Mucosa of stomach (tissue), 1 donor: ENCODE data around the gene RRP8.
A peak's percentile ranks its signal among the peaks of the same experiment; 100 is the strongest.

ENCODE experiments used
- H3K27me3 ChIP-seq: one replicate; pipeline ENCODE4 v1.7.0; 2013; ENCODE audit warnings: mild to moderate bottlenecking, low read length; ENCODE audit not compliant: control insufficient read depth, insufficient read depth
- H3K36me3 ChIP-seq: one replicate; pipeline ENCODE4 v1.7.0; 2013; ENCODE audit warnings: low read length; ENCODE audit not compliant: control insufficient read depth, insufficient read depth
- H3K4me1 ChIP-seq: one replicate; pipeline ENCODE4 v1.7.0; 2013; ENCODE audit warnings: mild to moderate bottlenecking, low read length; ENCODE audit not compliant: control insufficient read depth, insufficient read depth
- H3K4me3 ChIP-seq: one replicate; pipeline ENCODE4 v1.7.0; 2013; ENCODE audit warnings: low read length
- H3K9ac ChIP-seq: one replicate; pipeline ENCODE4 v1.7.0; 2013; ENCODE audit warnings: mild to moderate bottlenecking, low read length, moderate library complexity
- H3K9me3 ChIP-seq: one replicate; pipeline ENCODE4 v1.7.0; 2013; ENCODE audit warnings: mild to moderate bottlenecking, low read length, moderate library complexity; ENCODE audit not compliant: control insufficient read depth
- donor health status: Pancreatic carcinoma.

RRP8 gene

GRCh38 chr11:6603287-6604080, at the start of gene RRP8, which contains the start of gene ILK:
RRP8 (minus strand) TSS chr11:6603616; CDS start chr11:6603502, 114 bp downstream.
ILK (plus strand) TSS chr11:6603774; CDS start chr11:6604272, 498 bp downstream.
- H3K4me3 ChIP-seq, result peak within 1 kb of the TSS; percentile 98
- peaks cover 41% of the 10 kb centered on the region for H3K4me1 ChIP-seq
- H3K9ac ChIP-seq, result peak within 1 kb of the TSS; percentile 99
- no peaks in the 10 kb centered on the region for H3K27me3 ChIP-seq
- no peaks in the 10 kb centered on the region for H3K9me3 ChIP-seq
- peaks cover 21% of the 10 kb centered on the region for H3K36me3 ChIP-seq

- Histone ChIP-seq H3K4me3 (no peak overlapping the region), H3K4me1 (peaks cover 4% of the 10 kb centered on the region), H3K27me3 (peaks cover 30% of the 10 kb centered on the region)
Measured at GRCh38 chr11:6653097-6653496, 49.7 kb upstream of the RRP8 start.

GRCh38 chr11:6652182-6652581, 48.8 kb upstream of the RRP8 start:
- peaks cover 7% of the 10 kb centered on the region for H3K4me1 ChIP-seq

More at GRCh38 chr11:6653097-6653496, 49.7 kb upstream of the RRP8 start:
- no peaks in the 10 kb centered on the region for H3K36me3 ChIP-seq
- no peaks in the 10 kb centered on the region for H3K9me3 ChIP-seq
- H3K9ac ChIP-seq, result no peak overlapping the region

GRCh38 chr11:6650980-6651379, 47.6 kb upstream of the RRP8 start:
- Histone ChIP-seq H3K9me3 (no peaks in the 10 kb centered on the region), H3K4me1 (peaks cover 14% of the 10 kb centered on the region), H3K27me3 (peaks cover 19% of the 10 kb centered on the region), H3K4me3 (no peak overlapping the region), H3K9ac (no peak overlapping the region), H3K36me3 (no peaks in the 10 kb centered on the region)

More at GRCh38 chr11:6652182-6652581, 48.8 kb upstream of the RRP8 start:
- Histone ChIP-seq H3K36me3 (no peaks in the 10 kb centered on the region), H3K9ac (no peak overlapping the region), H3K4me3 (no peak overlapping the region), H3K9me3 (no peaks in the 10 kb centered on the region), H3K27me3 (peaks cover 30% of the 10 kb centered on the region)

- Histone ChIP-seq H3K27me3 (peaks cover 16% of the 10 kb centered on the region), H3K36me3 (no peaks in the 10 kb centered on the region), H3K4me3 (no peak overlapping the region), H3K9me3 (no peaks in the 10 kb centered on the region), H3K9ac (no peak overlapping the region), H3K4me1 (peaks cover 14% of the 10 kb centered on the region)
Measured at GRCh38 chr11:6650104-6650503, 46.7 kb upstream of the RRP8 start.

- Histone ChIP-seq H3K36me3 (no peaks in the 10 kb centered on the region), H3K4me1 (peaks cover 11% of the 10 kb centered on the region), H3K4me3 (no peak overlapping the region), H3K27me3 (peaks cover 3% of the 10 kb centered on the region), H3K9me3 (no peaks in the 10 kb centered on the region), H3K9ac (no peak overlapping the region)
Measured at GRCh38 chr11:6648501-6648900, 45.1 kb upstream of the RRP8 start.

GRCh38 chr11:6647836-6648235, 44.4 kb upstream of the RRP8 start:
- H3K27me3 ChIP-seq, result peaks cover 3% of the 10 kb centered on the region
- no peaks in the 10 kb centered on the region for H3K36me3 ChIP-seq
- H3K4me3 ChIP-seq, result no peak overlapping the region
- peaks cover 11% of the 10 kb centered on the region for H3K4me1 ChIP-seq
- no peaks in the 10 kb centered on the region for H3K9me3 ChIP-seq
- H3K9ac ChIP-seq, result no peak overlapping the region

- Histone ChIP-seq H3K4me3 (no peak overlapping the region), H3K27me3 (peaks cover 3% of the 10 kb centered on the region), H3K9me3 (no peaks in the 10 kb centered on the region), H3K4me1 (peaks cover 11% of the 10 kb centered on the region), H3K36me3 (no peaks in the 10 kb centered on the region), H3K9ac (peak overlapping the region; percentile 16)
Measured at GRCh38 chr11:6646918-6647679, 43.7 kb upstream of the RRP8 start.

GRCh38 chr11:6646576-6646917, 43.1 kb upstream of the RRP8 start:
- Histone ChIP-seq H3K4me1 (peaks cover 11% of the 10 kb centered on the region), H3K4me3 (no peak overlapping the region), H3K9me3 (no peaks in the 10 kb centered on the region), H3K27me3 (peaks cover 2% of the 10 kb centered on the region), H3K36me3 (no peaks in the 10 kb centered on the region), H3K9ac (peak overlapping the region; percentile 16)

- H3K9ac ChIP-seq, result no peak overlapping the region
- no peaks in the 10 kb centered on the region for H3K27me3 ChIP-seq
- H3K4me1 ChIP-seq, result peaks cover 11% of the 10 kb centered on the region
- H3K9me3 ChIP-seq, result no peaks in the 10 kb centered on the region
- no peaks in the 10 kb centered on the region for H3K36me3 ChIP-seq
- H3K4me3 ChIP-seq, result no peak overlapping the region
Measured at GRCh38 chr11:6646071-6646470, 42.7 kb upstream of the RRP8 start.

GRCh38 chr11:6642957-6643356, 39.5 kb upstream of the RRP8 start:
- no peaks in the 10 kb centered on the region for H3K36me3 ChIP-seq
- no peaks in the 10 kb centered on the region for H3K9me3 ChIP-seq
- peaks cover 19% of the 10 kb centered on the region for H3K4me1 ChIP-seq
- H3K4me3 ChIP-seq, result no peak overlapping the region
- H3K27me3 ChIP-seq, result no peaks in the 10 kb centered on the region
- H3K9ac ChIP-seq, result no peak overlapping the region

GRCh38 chr11:6640985-6641701, 37.7 kb upstream of the RRP8 start:
- Histone ChIP-seq H3K9ac (no peak overlapping the region), H3K9me3 (no peaks in the 10 kb centered on the region), H3K36me3 (no peaks in the 10 kb centered on the region), H3K4me3 (no peak overlapping the region), H3K4me1 (peaks cover 11% of the 10 kb centered on the region), H3K27me3 (no peaks in the 10 kb centered on the region)
